Panc1 (cell line): ENCODE results near the gene FREM3. TPM values are rescaled to one million over a fixed set of nuclear protein-coding genes. Genes with fewer than 3 reads are reported as not detected.
"Not testable (repeated sequence)": the region's sequence is repeated elsewhere in the genome, so short reads cannot be mapped to it uniquely, and the experiment has no call there.

ENCODE experiments used
- ATAC-seq: fragments of 200-7000 bp; cut with Tn5 transposase; 2 replicates; pipeline ENCODE4 v1.9.1; 2020; ENCODE audit warnings: mild to moderate bottlenecking, moderate library complexity
- BruUV-seq: library from RNA; stranded (reverse); fragments of 400-500 nt; replicated peaks from 2 replicates; lab custom pipeline; 2021; lab: Mats Ljungman, UMichigan
- CTCF ChIA-PET: fragments of 300-600 bp; sonication (Branson Sonifier 250); formaldehyde crosslinking; loops from one replicate; lab custom pipeline; 2022; ENCODE audit warnings: antibody characterized with exemption; lab: Charles Lee
- POLR2A ChIA-PET: fragments of 300-600 bp; sonication (Branson Sonifier 250); formaldehyde crosslinking; loops from one replicate; lab custom pipeline; 2022; ENCODE audit warnings: antibody characterized with exemption; lab: Charles Lee
- DNase-seq: peaks from one replicate; pipeline ENCODE4 v3.0.0-alpha.2; 2010; ENCODE audit warnings: low read depth, low spot score
- H3K27ac ChIP-seq: 2 replicates; pipeline ENCODE4 v1.5.1; 2011; ENCODE audit warnings: mild to moderate bottlenecking, low read length, inconsistent platforms
- H3K27me3 ChIP-seq: fragments of 200-500 bp; sonication (Bioruptor generic); 2 replicates; pipeline ENCODE4 v1.6.0; 2014; ENCODE audit warnings: low read length, inconsistent platforms; ENCODE audit not compliant: control insufficient read depth, insufficient read depth
- H3K36me3 ChIP-seq: fragments of 200-500 bp; sonication (Bioruptor generic); 2 replicates; pipeline ENCODE4 v1.5.1; 2014; ENCODE audit warnings: inconsistent platforms, mild to moderate bottlenecking, low read length, moderate library complexity; ENCODE audit not compliant: control insufficient read depth, insufficient read depth
- H3K4me1 ChIP-seq: 2 replicates; pipeline ENCODE4 v1.5.1; 2011; ENCODE audit warnings: inconsistent platforms, mild to moderate bottlenecking, low read length, moderate library complexity; ENCODE audit not compliant: control insufficient read depth, insufficient read depth
- H3K4me3 ChIP-seq, 2 experiments: 2 replicates each; pipeline ENCODE4 v1.5.1; 2011 to 2012; ENCODE audit warnings: low read depth in 2 of 2, low read length in 2 of 2, mild to moderate bottlenecking in 2 of 2, inconsistent platforms in 1 of 2, moderate library complexity in 1 of 2
- H3K9me3 ChIP-seq: fragments of 200-500 bp; sonication (Bioruptor generic); 2 replicates; pipeline ENCODE4 v1.5.1; 2014; ENCODE audit warnings: low read depth, mild to moderate bottlenecking, inconsistent platforms, low read length, moderate library complexity; ENCODE audit not compliant: control insufficient read depth, insufficient read depth
- in situ Hi-C: cut with HindIII; loops from 2 replicates; pipeline ENCODE4 v1.10.0; 2016; ENCODE audit warnings: low sequenced_read_pairs, low pct_unique_long_range_greater_than_20kb
- intact Hi-C: fragments of 100-400 bp; cut with micrococcal nuclease; formaldehyde crosslinking; loops from one replicate; pipeline ENCODE4 v1.10.0; 2022; ENCODE audit not compliant: unreplicated experiment
- total RNA-seq: library from RNA; stranded (reverse); gene quantifications from one replicate; pipeline ENCODE4 v1.2.1, GENCODE V29; 2021; ENCODE audit not compliant: unreplicated experiment

FREM3 gene
- total RNA-seq, 1 experiment from 2014 or later, result not detected

GRCh38 chr4:143528046-143528445, 172.4 kb downstream of the FREM3 start:
- H3K27me3 ChIP-seq, BruUV-seq, in situ Hi-C loops, H3K9me3 ChIP-seq, H3K4me1 ChIP-seq, H3K27ac ChIP-seq, POLR2A ChIA-PET, DNase-seq, intact Hi-C loops, H3K4me3 ChIP-seq, ATAC-seq, CTCF ChIA-PET: not testable (repeated sequence)
- peaks cover 42% of the 10 kb centered on the region for H3K36me3 ChIP-seq

Other genes with a start within 250 kb of the FREM3 start
- 29.9 TPM for gene SMARCA5, start 187.0 kb downstream of the FREM3 start, total RNA-seq
- 0.15 TPM for gene GYPE, start 204.9 kb upstream of the FREM3 start, total RNA-seq